NCI-H187 treated with DMSO at 0.1 percent for 48 hours (cell line): Measurements from ENCODE around the gene TMCO5A.

Experiments
- DNase-seq: peaks from one replicate; lab custom pipeline; 2025; lab: John Stamatoyannopoulos, UW

Gene TMCO5A

DNA sequence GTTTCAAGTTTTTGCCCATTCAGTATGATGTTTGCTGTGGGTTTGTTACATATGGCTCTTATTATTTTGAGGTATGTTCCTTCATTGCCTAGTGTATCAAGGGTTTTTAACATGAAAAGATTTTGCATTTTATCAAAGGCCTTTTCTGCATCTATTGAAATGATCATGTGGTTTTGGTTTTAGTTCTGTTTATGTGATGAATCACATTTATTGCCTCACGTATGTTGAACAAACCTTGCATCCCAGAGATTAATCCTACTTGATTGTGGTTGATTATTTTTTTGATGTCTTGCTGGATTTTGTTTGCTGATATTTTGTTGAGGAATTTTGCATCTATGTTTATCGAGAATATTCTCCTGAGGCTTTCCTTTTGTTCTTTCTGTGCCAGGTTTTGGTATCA, 39.4 kb downstream of the TMCO5A start:
- no peak for DNase-seq

DNA sequence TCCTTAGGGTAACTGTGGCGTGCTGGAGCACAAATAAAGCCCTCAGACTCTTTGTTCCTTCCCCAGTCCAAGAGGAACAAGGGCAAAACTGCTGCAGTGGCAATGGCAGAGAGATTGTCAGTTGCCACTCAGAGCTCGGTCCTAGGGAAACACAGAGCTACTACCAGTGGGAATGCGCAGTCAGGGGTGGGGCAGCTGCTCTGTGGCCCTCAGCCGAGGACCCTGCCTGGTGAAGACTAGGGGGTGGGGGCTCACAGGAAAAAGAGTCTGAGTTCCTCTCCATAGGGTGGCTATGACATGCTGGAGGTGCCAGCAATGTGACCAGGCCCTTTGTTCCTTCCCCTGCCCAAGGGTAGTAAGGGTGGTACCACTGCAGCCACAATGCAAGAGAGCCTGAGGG, 43.8 kb downstream of the TMCO5A start:
- DNase-seq: no peak

DNA sequence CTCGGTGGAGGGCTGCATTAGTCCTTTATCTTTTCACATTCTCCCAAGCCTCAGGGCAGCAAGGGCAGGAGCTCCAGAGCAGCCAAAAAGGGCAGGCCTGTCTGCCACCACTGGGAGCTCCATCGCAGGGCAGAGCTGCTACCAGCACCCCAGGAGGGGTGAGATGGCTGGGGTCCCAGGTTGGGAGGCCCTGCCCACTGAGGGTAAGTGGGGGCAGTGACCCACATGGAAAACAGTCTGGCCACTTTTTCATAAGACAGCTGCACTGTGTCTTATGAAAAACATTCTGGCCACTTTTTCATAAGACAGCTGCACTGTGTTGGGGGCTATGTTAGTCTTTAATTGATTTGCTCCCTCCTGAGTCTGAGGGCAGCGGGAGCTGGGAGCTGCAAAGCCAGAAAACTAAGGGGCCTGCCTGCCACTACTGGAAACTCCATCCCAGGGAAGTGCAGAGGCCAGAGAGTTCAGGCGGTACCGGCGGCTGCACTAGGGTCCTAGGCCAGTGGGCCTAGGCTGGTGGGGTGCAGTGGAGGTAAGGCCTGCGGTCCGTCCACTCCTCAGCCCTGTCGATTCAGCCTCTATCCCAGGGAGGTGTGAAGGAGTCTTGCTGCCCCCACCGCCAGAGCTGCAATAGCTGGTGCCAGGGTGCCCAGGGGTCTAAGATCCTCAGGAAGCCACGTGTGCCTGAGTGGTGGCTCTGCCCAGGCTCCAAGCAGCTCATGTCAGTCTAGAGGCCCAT, 45.4 kb downstream of the TMCO5A start:
- DNase-seq: no peak

GRCh38 chr15:37981201-37981600, 46.8 kb downstream of the TMCO5A start:
- DNase-seq: no peak

DNA sequence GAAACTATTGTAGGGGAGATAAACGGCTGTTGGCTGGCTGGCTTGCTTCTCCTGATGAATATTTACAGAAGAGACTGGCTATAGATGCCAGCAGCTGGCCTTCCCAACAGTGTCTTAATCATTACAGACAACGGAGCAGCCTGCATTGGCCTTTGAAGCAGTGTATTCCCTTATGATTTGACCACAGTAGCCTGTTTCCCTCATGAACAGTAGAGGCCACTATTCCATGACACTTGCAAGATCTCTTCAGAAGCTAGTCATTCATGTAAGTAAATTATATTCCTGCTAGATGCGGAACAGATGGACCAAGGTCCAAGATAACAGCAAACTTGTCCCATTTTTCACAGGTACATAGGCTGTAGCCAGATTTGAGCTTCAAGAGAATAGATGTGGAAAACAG, 47.3 kb downstream of the TMCO5A start:
- no peak for DNase-seq

GRCh38 chr15:37984368-37984767, 49.9 kb downstream of the TMCO5A start:
- no peak for DNase-seq

DNA sequence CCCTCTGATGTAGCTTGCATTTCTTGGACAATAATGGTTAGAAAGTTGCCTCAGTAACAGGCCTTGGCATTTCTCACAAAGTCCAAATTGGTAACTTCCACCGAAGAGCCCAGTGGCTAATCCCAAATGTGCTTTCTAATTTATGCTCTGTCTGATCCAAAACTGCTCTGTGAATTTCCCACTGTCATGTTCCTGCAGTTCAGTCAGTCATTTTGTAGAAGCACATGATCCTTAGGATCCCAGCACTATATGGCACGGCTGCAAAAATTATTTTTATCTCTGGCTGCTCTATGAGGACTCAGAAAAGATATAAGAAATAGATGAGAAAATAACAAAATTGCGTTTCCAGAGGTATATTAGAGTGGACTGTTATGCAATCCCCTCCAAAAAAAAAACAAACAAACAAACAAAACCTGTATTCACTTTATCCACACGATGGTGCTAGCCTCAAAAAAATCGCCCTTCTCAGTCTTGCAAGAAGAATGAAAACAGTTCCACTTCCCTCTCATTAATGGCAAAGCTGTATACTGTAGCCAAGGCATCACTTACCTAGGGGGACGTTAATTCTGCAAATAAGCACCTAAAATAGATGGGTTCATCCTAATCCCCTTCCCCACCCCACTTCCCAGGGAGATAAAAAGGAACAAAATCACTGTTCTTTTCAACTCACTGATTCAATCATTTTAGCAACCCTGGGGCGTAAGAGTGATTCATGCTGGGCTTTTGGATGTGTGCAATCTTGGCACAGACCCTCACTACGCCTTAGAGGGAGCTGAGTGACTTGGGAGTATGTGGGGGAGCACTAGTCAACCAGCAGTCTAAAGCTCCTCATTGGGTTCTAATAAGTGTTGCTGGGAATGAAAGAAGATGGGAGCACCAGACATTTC, 61.3 kb downstream of the TMCO5A start:
- no peak for DNase-seq
